Measurements from ENCODE around the gene PCDHB9.

DNA sequence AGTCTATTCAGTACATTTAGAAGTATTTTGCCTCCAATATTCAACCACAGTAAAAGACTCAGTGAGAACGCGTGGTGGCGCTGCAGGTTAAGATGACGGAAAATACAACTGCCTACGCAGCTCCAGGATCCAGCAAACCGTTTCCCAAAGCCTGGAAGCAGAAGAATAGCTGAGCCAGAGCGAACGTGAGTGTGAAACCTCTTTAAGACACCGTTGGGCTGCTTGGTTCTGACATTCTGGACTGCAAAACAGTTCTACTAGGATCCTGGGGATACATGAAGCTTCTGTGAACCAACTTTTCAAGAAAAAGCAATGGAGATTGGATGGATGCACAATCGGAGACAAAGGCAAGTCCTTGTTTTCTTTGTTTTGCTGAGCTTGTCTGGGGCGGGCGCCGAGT, 4.7 kb upstream of the PCDHB9 start, which contains the start of gene PCDHB16:
- TF ChIP-seq CTCF (IDR thresholded peaks at IDR 0.05) (no peak), POLR2A (IDR thresholded peaks at IDR 0.05) (no peak)
